Loucy (cell line): ENCODE data around the gene VAPB.

Experiments
- H2AFZ ChIP-seq: fragments of 200-600 bp; sonication (generic); 2 replicates; pipeline ENCODE4 v1.6.0; 2016; ENCODE audit warnings: antibody characterized with exemption, mild to moderate bottlenecking, low read length, moderate library complexity
- H3F3A ChIP-seq: fragments of 200-600 bp; 2 replicates; pipeline ENCODE4 v1.6.0; 2016; ENCODE audit warnings: antibody characterized with exemption, low read depth, mild to moderate bottlenecking
- H3K27me3 ChIP-seq: fragments of 200-600 bp; sonication (generic); 2 replicates; pipeline ENCODE4 v1.6.1; 2014; ENCODE audit warnings: low read length, mild to moderate bottlenecking; ENCODE audit not compliant: insufficient read depth, poor library complexity, severe bottlenecking
- H3K36me3 ChIP-seq: fragments of 200-600 bp; sonication (generic); 2 replicates; pipeline ENCODE4 v1.6.1; 2016; ENCODE audit warnings: low read length; ENCODE audit not compliant: insufficient read depth
- H3K4me1 ChIP-seq: fragments of 200-600 bp; sonication (generic); 2 replicates; pipeline ENCODE4 v1.5.1; 2014; ENCODE audit warnings: low read length, mild to moderate bottlenecking; ENCODE audit not compliant: insufficient read depth, poor library complexity, severe bottlenecking
- H3K4me2 ChIP-seq: fragments of 200-600 bp; sonication (generic); 2 replicates; pipeline ENCODE4 v1.6.0; 2014; ENCODE audit warnings: antibody characterized with exemption, low read length, low read depth, mild to moderate bottlenecking; ENCODE audit not compliant: poor library complexity, severe bottlenecking
- H3K4me3 ChIP-seq: fragments of 200-600 bp; sonication (generic); 2 replicates; pipeline ENCODE4 v1.5.1; 2014; ENCODE audit warnings: low read length, mild to moderate bottlenecking, mixed read lengths; ENCODE audit not compliant: poor library complexity, severe bottlenecking
- H3K79me2 ChIP-seq: fragments of 200-600 bp; sonication (generic); 2 replicates; pipeline ENCODE4 v1.6.1; 2014; ENCODE audit warnings: low read length; ENCODE audit not compliant: insufficient read depth
- H3K9ac ChIP-seq: fragments of 200-600 bp; sonication (generic); 2 replicates; pipeline ENCODE4 v1.6.0; 2014; ENCODE audit warnings: mild to moderate bottlenecking, low read depth, low read length, moderate library complexity; ENCODE audit not compliant: poor library complexity, severe bottlenecking
- H3K9me2 ChIP-seq: fragments of 200-600 bp; sonication (generic); replicated peaks from 2 replicates; pipeline ENCODE4 v1.6.1; 2016; ENCODE audit warnings: low read depth, low read length, mixed read lengths
- H3K9me3 ChIP-seq: fragments of 200-600 bp; sonication (generic); 2 replicates; pipeline ENCODE4 v1.6.1; 2014; ENCODE audit warnings: mild to moderate bottlenecking, antibody characterized with exemption, low read length, low read depth; ENCODE audit not compliant: insufficient read depth
- H4K20me1 ChIP-seq: fragments of 200-600 bp; sonication (generic); 2 replicates; pipeline ENCODE4 v1.6.0; 2014; ENCODE audit warnings: antibody characterized with exemption, low read length, mild to moderate bottlenecking; ENCODE audit not compliant: insufficient read depth, poor library complexity, severe bottlenecking
- EZH2phosphoT487 ChIP-seq: fragments of 200-600 bp; IDR thresholded peaks from 2 replicates; pipeline ENCODE4 v1.6.1; 2018; ENCODE audit warnings: antibody characterized with exemption, mild to moderate bottlenecking, moderate library complexity, borderline replicate concordance
- TF ChIP-seq, protein P1 (sequence below): fragments of 200-600 bp; sonication (generic); conservative IDR thresholded peaks from 2 replicates; pipeline ENCODE4 v1.5.1; 2014; ENCODE audit warnings: mild to moderate bottlenecking, antibody characterized with exemption, low read length

VAPB gene

DNA sequence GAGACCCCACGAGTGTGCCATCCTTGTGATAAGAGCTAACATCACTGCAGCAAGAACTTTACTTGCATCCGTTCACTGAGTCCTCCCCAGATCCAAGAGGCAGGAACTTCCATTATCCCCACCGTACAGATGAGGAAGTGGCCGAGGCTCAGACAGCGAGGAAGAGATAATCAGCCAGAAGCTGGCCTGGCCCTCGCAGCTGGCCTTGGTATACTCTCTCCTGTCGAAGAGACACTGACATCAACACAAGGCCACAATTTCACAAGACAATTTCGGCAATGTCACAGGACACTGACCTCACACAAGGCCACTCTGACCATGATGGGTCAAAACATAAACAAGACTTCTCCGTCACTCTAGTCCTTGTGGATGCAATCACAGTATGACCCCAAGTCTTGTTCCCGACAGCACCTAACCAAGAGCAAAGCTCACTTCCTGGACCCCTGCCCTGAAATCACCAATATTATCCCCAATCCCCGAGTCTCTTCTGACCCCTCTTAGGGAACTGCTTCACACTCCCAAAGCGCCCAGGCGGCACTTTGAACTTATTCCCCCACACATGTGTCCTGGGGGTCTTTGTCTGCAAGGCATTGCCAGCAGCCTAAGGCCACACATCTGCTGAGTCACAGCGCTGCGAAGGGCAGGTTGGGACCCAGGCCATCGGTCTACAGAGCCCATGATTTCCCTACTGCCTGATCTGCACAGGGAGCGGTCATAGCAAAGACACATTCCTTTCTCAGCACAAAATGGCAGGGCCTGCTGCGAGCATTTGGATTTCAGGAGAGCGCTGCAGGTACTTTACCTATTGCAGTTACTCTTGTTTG is 14.8 kb upstream of the VAPB start:
- Histone ChIP-seq H3K9me2 (no peaks in the 10 kb centered on the region), H3K4me1 (no peaks in the 10 kb centered on the region), H3K36me3 (no peaks in the 10 kb centered on the region), H3K79me2 (no peaks in the 10 kb centered on the region), H4K20me1 (no peaks in the 10 kb centered on the region), H3K27me3 (no peaks in the 10 kb centered on the region), H3F3A (no peaks in the 10 kb centered on the region), H3K4me3 (no peak overlapping the region), H2AFZ (no peak overlapping the region; the same call in 1 of the 2 replicates), H3K4me2 (no peak overlapping the region), H3K9me3 (no peaks in the 10 kb centered on the region), H3K9ac (no peak overlapping the region)
- no peak for TF ChIP-seq EZH2phosphoT487
- TF ChIP-seq, protein P1, sequence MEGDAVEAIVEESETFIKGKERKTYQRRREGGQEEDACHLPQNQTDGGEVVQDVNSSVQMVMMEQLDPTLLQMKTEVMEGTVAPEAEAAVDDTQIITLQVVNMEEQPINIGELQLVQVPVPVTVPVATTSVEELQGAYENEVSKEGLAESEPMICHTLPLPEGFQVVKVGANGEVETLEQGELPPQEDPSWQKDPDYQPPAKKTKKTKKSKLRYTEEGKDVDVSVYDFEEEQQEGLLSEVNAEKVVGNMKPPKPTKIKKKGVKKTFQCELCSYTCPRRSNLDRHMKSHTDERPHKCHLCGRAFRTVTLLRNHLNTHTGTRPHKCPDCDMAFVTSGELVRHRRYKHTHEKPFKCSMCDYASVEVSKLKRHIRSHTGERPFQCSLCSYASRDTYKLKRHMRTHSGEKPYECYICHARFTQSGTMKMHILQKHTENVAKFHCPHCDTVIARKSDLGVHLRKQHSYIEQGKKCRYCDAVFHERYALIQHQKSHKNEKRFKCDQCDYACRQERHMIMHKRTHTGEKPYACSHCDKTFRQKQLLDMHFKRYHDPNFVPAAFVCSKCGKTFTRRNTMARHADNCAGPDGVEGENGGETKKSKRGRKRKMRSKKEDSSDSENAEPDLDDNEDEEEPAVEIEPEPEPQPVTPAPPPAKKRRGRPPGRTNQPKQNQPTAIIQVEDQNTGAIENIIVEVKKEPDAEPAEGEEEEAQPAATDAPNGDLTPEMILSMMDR = no peak

DNA sequence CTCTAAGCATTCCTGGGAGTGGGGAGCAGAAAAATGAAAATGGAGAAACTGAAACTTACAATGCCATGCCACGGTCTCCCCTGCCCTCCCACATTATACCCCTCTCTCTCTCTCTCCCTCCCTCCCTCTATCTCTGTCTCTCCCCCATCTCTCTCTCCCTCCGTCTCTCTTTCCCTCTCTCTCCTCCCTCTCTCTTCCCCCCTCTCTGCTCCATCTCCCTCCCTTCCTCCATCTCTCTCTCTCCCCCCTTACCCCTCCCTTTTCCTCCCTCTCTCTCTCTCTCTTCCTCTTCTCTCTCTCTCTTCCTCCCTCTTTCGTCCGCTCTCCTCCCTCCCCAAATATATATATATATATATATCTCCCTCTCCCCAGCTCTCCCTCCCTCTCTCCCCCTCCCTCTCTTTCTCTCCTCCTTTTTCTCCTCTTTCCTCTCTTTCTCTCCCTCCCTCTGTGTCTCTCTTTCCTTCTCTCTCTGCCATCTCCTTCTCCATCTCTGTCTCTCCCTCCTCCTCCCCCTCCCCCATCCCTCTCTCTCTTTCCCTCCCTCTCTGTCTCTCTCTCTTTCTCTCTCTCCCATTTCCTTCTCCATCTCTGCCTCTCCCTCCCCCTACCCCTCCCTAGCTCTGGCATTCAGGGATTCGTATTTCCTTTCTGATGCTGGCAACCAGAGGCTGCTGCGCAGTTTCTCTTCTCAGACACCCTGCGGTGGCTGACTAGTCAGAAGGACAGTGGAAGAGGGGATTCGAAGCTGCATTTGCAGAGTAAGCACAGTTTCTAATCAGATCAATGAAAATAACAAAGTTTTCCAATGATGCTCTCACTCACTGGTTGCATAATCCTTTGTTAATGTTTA is 13.9 kb upstream of the VAPB start:
- TF ChIP-seq, protein P1 = no peak
- Histone ChIP-seq H3K9me2 (no peaks in the 10 kb centered on the region), H3K9ac (no peak overlapping the region), H3F3A (no peaks in the 10 kb centered on the region), H3K4me1 (no peaks in the 10 kb centered on the region), H3K4me3 (no peak overlapping the region), H3K9me3 (no peaks in the 10 kb centered on the region), H3K4me2 (no peak overlapping the region), H4K20me1 (no peaks in the 10 kb centered on the region), H2AFZ (no peak overlapping the region), H3K36me3 (no peaks in the 10 kb centered on the region), H3K27me3 (no peaks in the 10 kb centered on the region), H3K79me2 (no peaks in the 10 kb centered on the region)

GRCh38 chr20:58375759-58376352 is 13.2 kb upstream of the VAPB start:
- H2AFZ ChIP-seq = no peak overlapping the region
- H3K4me3 ChIP-seq = no peak overlapping the region
- H3K9ac ChIP-seq = no peak overlapping the region
- no peaks in the 10 kb centered on the region for H4K20me1 ChIP-seq
- H3K36me3 ChIP-seq = no peaks in the 10 kb centered on the region
- no peaks in the 10 kb centered on the region for H3K79me2 ChIP-seq
- 0 out of 2 replicates have a peak, but pooled peaks cover 1% of the 10 kb centered on the region for H3K9me3 ChIP-seq
- H3F3A ChIP-seq = no peaks in the 10 kb centered on the region
- no peaks in the 10 kb centered on the region for H3K27me3 ChIP-seq
- H3K4me1 ChIP-seq = no peaks in the 10 kb centered on the region
- no peak for TF ChIP-seq EZH2phosphoT487
- TF ChIP-seq, protein P1 = no peak
- H3K4me2 ChIP-seq = no peak overlapping the region
- no peaks in the 10 kb centered on the region for H3K9me2 ChIP-seq
